ENCODE data around the gene ZNF549.
A peak's percentile ranks its signal among the peaks of the same experiment; 100 is the strongest.

ZNF549 gene

DNA sequence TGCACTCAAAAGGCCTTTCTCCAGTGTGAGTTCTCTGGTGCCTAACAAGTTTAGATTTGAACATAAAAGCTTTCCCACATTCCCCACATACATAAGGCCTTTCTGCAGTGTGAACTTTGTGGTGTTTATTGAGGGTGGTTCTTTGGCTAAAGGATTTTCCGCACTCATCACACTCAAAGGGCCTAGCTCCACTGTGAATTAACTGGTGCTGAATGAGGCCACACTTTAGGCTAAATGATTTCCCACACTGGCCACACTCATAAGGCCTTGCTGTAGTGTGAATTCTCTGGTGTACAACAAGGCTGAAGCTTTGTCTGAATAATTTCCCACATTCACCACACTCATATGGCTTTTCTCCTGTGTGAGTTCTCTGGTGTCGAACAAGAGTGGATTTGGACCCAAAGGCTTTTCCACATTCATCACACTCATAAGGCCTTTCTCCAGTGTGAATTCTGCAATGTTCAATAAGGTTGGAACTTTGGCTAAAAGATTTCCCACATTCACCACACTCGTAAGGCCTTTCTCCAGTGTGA is 45.3 kb downstream of the ZNF549 start:
- no peak overlapping the region for H3K4me3 ChIP-seq (ENCODE audit: control insufficient read depth, low read depth, low read length)

DNA sequence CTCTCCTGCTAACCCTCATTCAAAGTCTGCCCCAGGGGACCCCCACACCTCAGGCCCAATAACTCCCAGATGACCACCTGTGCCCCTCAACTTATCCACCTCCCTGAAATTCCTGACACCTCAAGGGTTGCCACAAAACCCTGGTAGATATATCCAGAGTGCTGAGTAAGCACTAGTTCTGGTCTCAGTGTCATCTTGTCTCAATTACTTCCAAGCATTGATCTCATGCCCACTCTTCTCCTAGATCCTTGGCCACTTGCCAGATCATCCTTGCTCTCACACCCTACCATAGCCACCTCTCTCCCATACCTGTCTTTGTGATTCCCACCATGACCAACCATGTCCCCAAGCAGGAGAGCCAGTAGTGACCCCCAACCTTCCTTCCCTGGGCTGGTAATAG is 49.5 kb downstream of the ZNF549 start:
- no peak for TF ChIP-seq CTCF (conservative IDR thresholded peaks at IDR 0.05; ENCODE audit: control insufficient read depth, insufficient read depth, low read depth, low read length)
- H3K4me3 ChIP-seq (ENCODE audit: control insufficient read depth, low read depth, low read length), result no peak overlapping the region

More for the DNA sequence above, 45.3 kb downstream of the ZNF549 start:
- TF ChIP-seq CTCF (conservative IDR thresholded peaks at IDR 0.05; ENCODE audit: control insufficient read depth, insufficient read depth, low read depth, low read length), result no peak
- no peak for DNase-seq (ENCODE audit: low read depth)

GRCh38 chr19:57578487-57579205 is 51.5 kb downstream of the ZNF549 start, which contains the start of gene ZNF416:
ZNF416 (minus strand) TSS chr19:57578911; CDS start chr19:57578704, 207 bp downstream.
- peak; percentile 3 for TF ChIP-seq CTCF (conservative IDR thresholded peaks at IDR 0.05; ENCODE audit: control insufficient read depth, insufficient read depth, low read depth, low read length)
- peak within 1 kb of the TSS; percentile 77 for H3K4me3 ChIP-seq (ENCODE audit: control insufficient read depth, low read depth, low read length)
- DNase-seq (ENCODE audit: low read depth), result peak; percentile 99

More for the DNA sequence above, 49.5 kb downstream of the ZNF549 start:
- DNase-seq (ENCODE audit: low read depth), result no peak

DNA sequence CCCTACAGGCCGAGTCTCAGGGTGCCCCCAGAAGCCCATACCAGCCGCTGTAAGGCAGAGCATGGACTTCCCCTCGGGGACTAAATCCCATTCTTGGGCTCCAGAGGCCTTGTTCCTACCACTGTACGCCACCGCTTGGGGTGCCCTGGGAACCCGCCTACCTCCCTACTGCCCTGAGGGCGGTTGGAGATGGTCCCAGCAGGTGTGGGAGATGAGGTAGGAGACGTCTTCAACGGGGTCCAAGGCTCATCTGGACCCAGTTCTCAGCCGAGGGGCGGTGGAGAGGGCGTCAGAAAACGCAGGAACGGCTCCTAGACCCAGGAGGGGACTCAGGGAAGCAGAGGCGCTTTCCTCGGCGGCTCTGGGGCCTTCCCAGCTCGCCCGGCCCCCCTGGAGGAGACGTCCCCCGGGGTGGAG is 56.0 kb downstream of the ZNF549 start:
- TF ChIP-seq CTCF (conservative IDR thresholded peaks at IDR 0.05; ENCODE audit: control insufficient read depth, insufficient read depth, low read depth, low read length), result no peak
- no peak overlapping the region for H3K4me3 ChIP-seq (ENCODE audit: control insufficient read depth, low read depth, low read length)
- DNase-seq (ENCODE audit: low read depth), result no peak

- TF ChIP-seq CTCF (conservative IDR thresholded peaks at IDR 0.05; ENCODE audit: control insufficient read depth, insufficient read depth, low read depth, low read length), result no peak
- H3K4me3 ChIP-seq (ENCODE audit: control insufficient read depth, low read depth, low read length), result peak within 1 kb of the TSS; percentile 62
- peak; percentile 91 for DNase-seq (ENCODE audit: low read depth)
These were observed 56.6 kb downstream of the ZNF549 start, which contains the start of gene ZIK1 for GRCh38 chr19:57583521-57584416. ZIK1 (plus strand) TSS chr19:57584145; CDS start chr19:57584357, 212 bp downstream.

GRCh38 chr19:57587529-57587928 is 60.4 kb downstream of the ZNF549 start:
- peak; percentile 75 for DNase-seq (ENCODE audit: low read depth)

More at GRCh38 chr19:57587529-57587928, 60.4 kb downstream of the ZNF549 start:
- no peak overlapping the region for H3K4me3 ChIP-seq (ENCODE audit: control insufficient read depth, low read depth, low read length)
- no peak for TF ChIP-seq CTCF (conservative IDR thresholded peaks at IDR 0.05; ENCODE audit: control insufficient read depth, insufficient read depth, low read depth, low read length)

All from fibroblast of mammary gland (primary cell).